ENCODE measurements around the gene IL21R.
A peak's percentile ranks its signal among the peaks of the same experiment; 100 is the strongest.
"Not testable (repeated sequence)": the region's sequence is repeated elsewhere in the genome, so short reads cannot be mapped to it uniquely, and the experiment has no call there.

The IL21R gene

GRCh38 chr16:27373312-27373711 lies 28.7 kb upstream of the IL21R start:
- no peak overlapping the region for H3K4me3 ChIP-seq
- peak overlapping the region in 2 of 21 experiments; percentile 27 to 55 for H3K27ac ChIP-seq

- H3K27ac ChIP-seq, result peak overlapping the region in 12 of 21 experiments; percentile 5 to 74 (median 50)
- H3K4me3 ChIP-seq, result no peak overlapping the region
Observed at GRCh38 chr16:27374221-27374803, 27.7 kb upstream of the IL21R start.

GRCh38 chr16:27374804-27375425 lies 27.1 kb upstream of the IL21R start:
- peak overlapping the region in 13 of 21 experiments; percentile 5 to 74 (median 47) for H3K27ac ChIP-seq

GRCh38 chr16:27377666-27378485 lies 24.1 kb upstream of the IL21R start:
- H3K27ac ChIP-seq, result peak overlapping the region in 3 of 21 experiments; percentile 11 to 57 (median 27)

More at GRCh38 chr16:27374804-27375425, 27.1 kb upstream of the IL21R start:
- no peak overlapping the region for H3K4me3 ChIP-seq

GRCh38 chr16:27378871-27379481 lies 23.0 kb upstream of the IL21R start:
- Histone ChIP-seq H3K27ac (peak overlapping the region in 2 of 21 experiments; percentile 16 to 57), H3K4me3 (no peak overlapping the region)

More at GRCh38 chr16:27377666-27378485, 24.1 kb upstream of the IL21R start:
- no peak overlapping the region for H3K4me3 ChIP-seq

GRCh38 chr16:27379919-27380318 lies 22.1 kb upstream of the IL21R start:
- Histone ChIP-seq H3K27ac (no peak overlapping the region), H3K4me3 (no peak overlapping the region)

GRCh38 chr16:27381236-27381635 lies 20.7 kb upstream of the IL21R start:
- Histone ChIP-seq H3K4me3 (no peak overlapping the region), H3K27ac (no peak overlapping the region)

- Histone ChIP-seq H3K4me3 (no peak overlapping the region), H3K27ac (no peak overlapping the region)
Observed at GRCh38 chr16:27381974-27382855, 19.8 kb upstream of the IL21R start.

- Histone ChIP-seq H3K4me3 (no peak overlapping the region), H3K27ac (peak overlapping the region in 6 of 21 experiments; percentile 26 to 44 (median 36))
Observed at GRCh38 chr16:27383556-27384243, 18.3 kb upstream of the IL21R start.

- Histone ChIP-seq H3K27ac (peak overlapping the region in 2 of 21 experiments; percentile 35 to 44), H3K4me3 (no peak overlapping the region)
Observed at GRCh38 chr16:27384425-27384824, 17.5 kb upstream of the IL21R start.

- Histone ChIP-seq H3K27ac (no peak overlapping the region), H3K4me3 (no peak overlapping the region)
Observed at GRCh38 chr16:27385398-27385797, 16.6 kb upstream of the IL21R start.

- no peak overlapping the region for H3K27ac ChIP-seq
- H3K4me3 ChIP-seq, result no peak overlapping the region
Observed at GRCh38 chr16:27386674-27387073, 15.3 kb upstream of the IL21R start.

- H3K4me3 ChIP-seq, result no peak overlapping the region
Observed at GRCh38 chr16:27387724-27388123, 14.2 kb upstream of the IL21R start.

GRCh38 chr16:27389272-27389961 lies 12.6 kb upstream of the IL21R start:
- H3K4me3 ChIP-seq, result no peak overlapping the region
- no peak overlapping the region for H3K27ac ChIP-seq

More at GRCh38 chr16:27387724-27388123, 14.2 kb upstream of the IL21R start:
- no peak overlapping the region for H3K27ac ChIP-seq

GRCh38 chr16:27390151-27390550 lies 11.8 kb upstream of the IL21R start:
- Histone ChIP-seq H3K27ac (no peak overlapping the region), H3K4me3 (no peak overlapping the region)

- H3K4me3 ChIP-seq, result no peak overlapping the region
- H3K27ac ChIP-seq, result no peak overlapping the region
Observed at GRCh38 chr16:27392671-27393070, 9.3 kb upstream of the IL21R start.

GRCh38 chr16:27394516-27394915 lies 7.5 kb upstream of the IL21R start:
- H3K4me3 ChIP-seq, result no peak overlapping the region
- H3K27ac ChIP-seq, result no peak overlapping the region

GRCh38 chr16:27398341-27398893 lies 3.6 kb upstream of the IL21R start:
- H3K4me3 ChIP-seq, H3K27ac ChIP-seq: not testable (repeated sequence)
